ENCODE results near the gene LDB2. TPM values are rescaled to one million over a fixed set of nuclear protein-coding genes. Genes with fewer than 3 reads are reported as not detected.

LDB2 gene
- polyA plus RNA-seq, 2 of the 4 experiments (the other 2 are of a cell fraction), result not detected

GRCh38 chr4:16464651-16465050 lies 433.8 kb downstream of the LDB2 start:
- DNase-seq (ENCODE audit: low read depth in 1 of 2, low spot score in 1 of 2), result no peak
- 18% methylated on average over 2 of the region's 2 CpGs for WGBS (ENCODE audit: missing lambda C conversion rate)
- H3K4me3 ChIP-seq, result no peak overlapping the region
- FAIRE-seq, result no peak
- H3K9me3 ChIP-seq, result no peaks in the 10 kb centered on the region
- TF ChIP-seq BHLHE40 (IDR thresholded peaks at IDR 0.05; ENCODE audit: low read depth, low read length), result no peak
- TF ChIP-seq, protein P1, sequence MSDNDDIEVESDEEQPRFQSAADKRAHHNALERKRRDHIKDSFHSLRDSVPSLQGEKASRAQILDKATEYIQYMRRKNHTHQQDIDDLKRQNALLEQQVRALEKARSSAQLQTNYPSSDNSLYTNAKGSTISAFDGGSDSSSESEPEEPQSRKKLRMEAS (IDR thresholded peaks at IDR 0.05), result no peak
- TF ChIP-seq, protein P2, sequence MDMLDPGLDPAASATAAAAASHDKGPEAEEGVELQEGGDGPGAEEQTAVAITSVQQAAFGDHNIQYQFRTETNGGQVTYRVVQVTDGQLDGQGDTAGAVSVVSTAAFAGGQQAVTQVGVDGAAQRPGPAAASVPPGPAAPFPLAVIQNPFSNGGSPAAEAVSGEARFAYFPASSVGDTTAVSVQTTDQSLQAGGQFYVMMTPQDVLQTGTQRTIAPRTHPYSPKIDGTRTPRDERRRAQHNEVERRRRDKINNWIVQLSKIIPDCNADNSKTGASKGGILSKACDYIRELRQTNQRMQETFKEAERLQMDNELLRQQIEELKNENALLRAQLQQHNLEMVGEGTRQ (IDR thresholded peaks at IDR 0.05), result no peak
- ATAC-seq, result no peak
- H3K4me2 ChIP-seq, result no peak overlapping the region
- ChIA-PET POLR2A (no interaction called here), CTCF (no interaction called here)
- no peaks in the 10 kb centered on the region for H3K4me1 ChIP-seq
- no peak overlapping the region for H3K27ac ChIP-seq

DNA sequence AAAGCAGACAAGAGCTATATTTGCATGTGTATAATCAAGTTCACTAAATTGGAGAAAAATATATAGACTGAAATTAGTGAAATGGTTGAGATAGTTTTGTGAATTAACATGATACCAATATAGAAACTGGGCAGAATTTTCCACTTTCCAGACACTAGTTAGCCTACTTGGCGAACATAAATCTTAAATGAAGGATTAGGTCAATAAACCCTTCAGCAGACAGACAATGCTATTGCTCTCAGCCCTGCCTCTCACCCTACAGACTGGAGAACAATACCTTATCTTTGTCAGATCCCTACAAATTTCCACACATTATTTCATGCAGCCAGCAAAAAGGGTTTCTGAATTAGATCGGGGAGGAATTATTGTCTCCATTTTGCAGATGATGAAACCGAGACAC lies 435.8 kb downstream of the LDB2 start:
- Histone ChIP-seq H3K4me2 (no peak overlapping the region), H3K4me1 (no peaks in the 10 kb centered on the region), H3K4me3 (no peak overlapping the region), H3K27ac (no peak overlapping the region), H3K9me3 (no peaks in the 10 kb centered on the region)
- ATAC-seq (no peak), DNase-seq (ENCODE audit: low read depth in 1 of 2, low spot score in 1 of 2) (no peak), FAIRE-seq (no peak)
- ChIA-PET CTCF (no interaction called here), POLR2A (no interaction called here)
- TF ChIP-seq, protein P3, sequence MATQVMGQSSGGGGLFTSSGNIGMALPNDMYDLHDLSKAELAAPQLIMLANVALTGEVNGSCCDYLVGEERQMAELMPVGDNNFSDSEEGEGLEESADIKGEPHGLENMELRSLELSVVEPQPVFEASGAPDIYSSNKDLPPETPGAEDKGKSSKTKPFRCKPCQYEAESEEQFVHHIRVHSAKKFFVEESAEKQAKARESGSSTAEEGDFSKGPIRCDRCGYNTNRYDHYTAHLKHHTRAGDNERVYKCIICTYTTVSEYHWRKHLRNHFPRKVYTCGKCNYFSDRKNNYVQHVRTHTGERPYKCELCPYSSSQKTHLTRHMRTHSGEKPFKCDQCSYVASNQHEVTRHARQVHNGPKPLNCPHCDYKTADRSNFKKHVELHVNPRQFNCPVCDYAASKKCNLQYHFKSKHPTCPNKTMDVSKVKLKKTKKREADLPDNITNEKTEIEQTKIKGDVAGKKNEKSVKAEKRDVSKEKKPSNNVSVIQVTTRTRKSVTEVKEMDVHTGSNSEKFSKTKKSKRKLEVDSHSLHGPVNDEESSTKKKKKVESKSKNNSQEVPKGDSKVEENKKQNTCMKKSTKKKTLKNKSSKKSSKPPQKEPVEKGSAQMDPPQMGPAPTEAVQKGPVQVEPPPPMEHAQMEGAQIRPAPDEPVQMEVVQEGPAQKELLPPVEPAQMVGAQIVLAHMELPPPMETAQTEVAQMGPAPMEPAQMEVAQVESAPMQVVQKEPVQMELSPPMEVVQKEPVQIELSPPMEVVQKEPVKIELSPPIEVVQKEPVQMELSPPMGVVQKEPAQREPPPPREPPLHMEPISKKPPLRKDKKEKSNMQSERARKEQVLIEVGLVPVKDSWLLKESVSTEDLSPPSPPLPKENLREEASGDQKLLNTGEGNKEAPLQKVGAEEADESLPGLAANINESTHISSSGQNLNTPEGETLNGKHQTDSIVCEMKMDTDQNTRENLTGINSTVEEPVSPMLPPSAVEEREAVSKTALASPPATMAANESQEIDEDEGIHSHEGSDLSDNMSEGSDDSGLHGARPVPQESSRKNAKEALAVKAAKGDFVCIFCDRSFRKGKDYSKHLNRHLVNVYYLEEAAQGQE (IDR thresholded peaks at IDR 0.05), result no peak
- TF ChIP-seq EHMT2 (IDR thresholded peaks at IDR 0.05; ENCODE audit: low read depth) (no peak), HOXB13 (CRISPR knock-in tag; IDR thresholded peaks at IDR 0.05; ENCODE audit: low read depth) (no peak), BCL3 (IDR thresholded peaks at IDR 0.05) (no peak)
- 6% methylated on average over 3 of the region's 3 CpGs for WGBS (ENCODE audit: missing lambda C conversion rate)

GRCh38 chr4:16461362-16461761 lies 437.1 kb downstream of the LDB2 start:
- ChIA-PET CTCF (interaction anchor here (0.6 kb wide), 1 partner anchor 23 kb away, joined by 3 read pairs; no protein-coding TSS in a partner anchor), POLR2A (no interaction called here)
- no peak for TF ChIP-seq ZNF302 (CRISPR knock-in tag; IDR thresholded peaks at IDR 0.05)
- no peak for TF ChIP-seq SREBF2 (IDR thresholded peaks at IDR 0.05)
- no peak for TF ChIP-seq KDM1A (IDR thresholded peaks at IDR 0.05; ENCODE audit: low read depth)
- no peak for TF ChIP-seq CTCF (IDR thresholded peaks at IDR 0.05)
- TF ChIP-seq ZC3H11A (IDR thresholded peaks at IDR 0.05), result no peak
- no peak for TF ChIP-seq HOXA7 (CRISPR knock-in tag; IDR thresholded peaks at IDR 0.05)
- no peak for TF ChIP-seq NR3C1 (IDR thresholded peaks at IDR 0.05)
- TF ChIP-seq SMC3 (IDR thresholded peaks at IDR 0.05), result no peak
- no peak for TF ChIP-seq E2F6 (IDR thresholded peaks at IDR 0.05; ENCODE audit: borderline replicate concordance, low read depth)
- TF ChIP-seq NFE2L2 (conservative IDR thresholded peaks at IDR 0.05; ENCODE audit: low read length), result no peak
- FAIRE-seq (no peak), DNase-seq (ENCODE audit: low read depth in 1 of 2, low spot score in 1 of 2) (no peak), ATAC-seq (no peak)
- H3K4me2 ChIP-seq, result no peak overlapping the region
- no peak overlapping the region for H3K27ac ChIP-seq
- WGBS (ENCODE audit: missing lambda C conversion rate), result 10% methylated on average over 1 of the region's 1 CpG
- H3K4me3 ChIP-seq, result no peak overlapping the region
- H3K4me1 ChIP-seq, result no peaks in the 10 kb centered on the region
- no peaks in the 10 kb centered on the region for H3K9me3 ChIP-seq

All from A549 (cell line).